RWPE2 (cell line): ENCODE results near the gene NPY2R.

Experiments
- ATAC-seq: fragments of 200-7000 bp; cut with Tn5 transposase; 3 replicates; pipeline ENCODE4 v1.9.1; 2021; ENCODE audit warnings: low read depth
- DNase-seq: peaks from one replicate; pipeline ENCODE4 v3.0.0-alpha.2; 2020; ENCODE audit warnings: low spot score
- H3K27ac ChIP-seq: fragments of 450-650 bp; 2 replicates; pipeline ENCODE4 v1.5.1; 2017; ENCODE audit warnings: mild to moderate bottlenecking; ENCODE audit not compliant: poor library complexity, severe bottlenecking
- H3K27me3 ChIP-seq: fragments of 250-450 bp; sonication (Bioruptor Pico); 2 replicates; pipeline ENCODE4 v1.5.1; 2021; ENCODE audit warnings: mild to moderate bottlenecking, moderate library complexity; ENCODE audit not compliant: insufficient read depth, poor library complexity, severe bottlenecking
- H3K36me3 ChIP-seq: fragments of 250-450 bp; sonication (Bioruptor Pico); 2 replicates; pipeline ENCODE4 v1.5.1; 2020; ENCODE audit warnings: low read depth, mild to moderate bottlenecking, moderate library complexity
- H3K4me1 ChIP-seq: fragments of 250-450 bp; sonication (Bioruptor Pico); 2 replicates; pipeline ENCODE4 v1.5.1; 2021; ENCODE audit warnings: mild to moderate bottlenecking, moderate library complexity; ENCODE audit not compliant: insufficient read depth, poor library complexity, severe bottlenecking
- H3K4me3 ChIP-seq: fragments of 250-450 bp; sonication (Bioruptor Pico); 2 replicates; pipeline ENCODE4 v1.5.1; 2021; ENCODE audit warnings: mild to moderate bottlenecking, moderate library complexity; ENCODE audit not compliant: severe bottlenecking
- H3K9me3 ChIP-seq: fragments of 250-450 bp; sonication (Bioruptor Pico); 2 replicates; pipeline ENCODE4 v1.5.1; 2021; ENCODE audit warnings: mild to moderate bottlenecking, moderate library complexity; ENCODE audit not compliant: severe bottlenecking
- CTCF ChIP-seq: fragments of 450-650 bp; IDR thresholded peaks from one replicate; pipeline ENCODE4 v1.5.1; 2017; ENCODE audit warnings: mild to moderate bottlenecking, moderate library complexity; ENCODE audit not compliant: poor library complexity, severe bottlenecking

Gene NPY2R

DNA sequence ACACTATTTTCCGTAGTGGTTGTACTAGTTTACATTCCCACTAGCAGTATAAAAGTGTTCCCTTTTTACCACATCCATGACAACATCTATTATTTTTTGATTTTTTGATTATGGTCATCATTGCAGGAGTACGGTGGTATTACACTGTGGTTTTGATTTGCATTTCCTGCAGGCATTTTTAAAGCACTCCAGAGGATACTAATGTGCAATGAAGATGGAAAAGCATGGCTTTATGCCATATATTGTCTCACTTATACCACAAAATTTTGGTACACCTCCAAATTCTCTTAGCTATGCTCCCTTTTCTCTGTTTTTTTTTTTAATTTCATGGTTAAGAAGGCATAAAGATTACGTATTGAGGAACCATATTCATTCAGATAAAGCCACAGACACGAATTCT, 35.1 kb upstream of the NPY2R start:
- Histone ChIP-seq H3K27me3 (no peaks in the 10 kb centered on the region), H3K9me3 (no peaks in the 10 kb centered on the region), H3K36me3 (no peaks in the 10 kb centered on the region), H3K27ac (no peak overlapping the region), H3K4me3 (no peak overlapping the region), H3K4me1 (no peaks in the 10 kb centered on the region)
- TF ChIP-seq CTCF = no peak
- no peak for DNase-seq
- no peak for ATAC-seq

DNA sequence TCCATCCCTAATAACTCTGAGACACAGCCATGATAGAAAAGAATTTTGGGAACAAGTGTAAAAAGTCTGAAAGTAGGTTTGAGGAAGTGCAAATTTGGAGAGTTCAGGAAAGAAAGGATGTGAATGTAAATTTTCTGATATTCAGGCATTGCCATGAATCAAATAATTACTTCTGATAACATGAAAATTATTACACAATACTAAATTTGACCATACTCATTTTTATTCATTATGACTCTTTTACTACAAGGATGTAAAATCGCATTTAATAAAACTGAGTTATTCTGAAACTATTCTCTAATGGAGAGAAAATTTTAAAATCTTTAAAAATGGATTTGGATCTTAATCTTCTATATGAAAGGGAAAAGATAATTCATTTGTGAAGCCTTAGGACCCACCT, 33.8 kb upstream of the NPY2R start:
- no peaks in the 10 kb centered on the region for H3K9me3 ChIP-seq
- H3K4me1 ChIP-seq = no peaks in the 10 kb centered on the region
- no peak overlapping the region for H3K27ac ChIP-seq
- DNase-seq (no peak), ATAC-seq (no peak)
- no peak overlapping the region for H3K4me3 ChIP-seq
- no peak for TF ChIP-seq CTCF
- no peaks in the 10 kb centered on the region for H3K27me3 ChIP-seq
- H3K36me3 ChIP-seq = no peaks in the 10 kb centered on the region

DNA sequence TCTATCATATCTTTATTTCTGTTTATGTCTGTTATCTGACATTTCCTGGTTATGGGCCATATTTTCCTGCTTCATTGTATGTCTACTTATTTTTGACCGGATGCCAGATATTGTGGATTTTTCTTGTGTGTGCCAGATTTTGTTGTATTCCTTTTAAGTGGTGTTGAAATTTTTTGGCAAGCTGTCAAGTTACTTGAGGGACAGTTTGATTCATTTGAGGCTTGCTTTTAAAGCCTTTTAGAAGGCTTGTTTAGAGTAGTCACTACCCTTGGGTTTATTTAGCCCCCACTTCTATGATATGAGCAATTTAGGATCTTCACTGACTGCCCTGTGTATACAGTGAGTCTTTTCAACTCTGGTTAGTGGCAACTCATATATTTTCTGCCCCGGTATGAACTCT, 29.2 kb upstream of the NPY2R start:
- DNase-seq = no peak
- Histone ChIP-seq H3K9me3 (no peaks in the 10 kb centered on the region), H3K4me3 (no peak overlapping the region), H3K27ac (no peak overlapping the region), H3K4me1 (no peaks in the 10 kb centered on the region), H3K36me3 (no peaks in the 10 kb centered on the region), H3K27me3 (no peaks in the 10 kb centered on the region)
- no peak for TF ChIP-seq CTCF
- peak; percentile 56; the same call in 1 of the 3 replicates for ATAC-seq

GRCh38 chr4:155186972-155187371, 21.5 kb upstream of the NPY2R start:
- Histone ChIP-seq H3K4me3 (no peak overlapping the region), H3K9me3 (no peaks in the 10 kb centered on the region), H3K4me1 (no peaks in the 10 kb centered on the region), H3K27ac (no peak overlapping the region), H3K36me3 (no peaks in the 10 kb centered on the region), H3K27me3 (no peaks in the 10 kb centered on the region)
- ATAC-seq = no peak
- no peak for TF ChIP-seq CTCF
- no peak for DNase-seq

DNA sequence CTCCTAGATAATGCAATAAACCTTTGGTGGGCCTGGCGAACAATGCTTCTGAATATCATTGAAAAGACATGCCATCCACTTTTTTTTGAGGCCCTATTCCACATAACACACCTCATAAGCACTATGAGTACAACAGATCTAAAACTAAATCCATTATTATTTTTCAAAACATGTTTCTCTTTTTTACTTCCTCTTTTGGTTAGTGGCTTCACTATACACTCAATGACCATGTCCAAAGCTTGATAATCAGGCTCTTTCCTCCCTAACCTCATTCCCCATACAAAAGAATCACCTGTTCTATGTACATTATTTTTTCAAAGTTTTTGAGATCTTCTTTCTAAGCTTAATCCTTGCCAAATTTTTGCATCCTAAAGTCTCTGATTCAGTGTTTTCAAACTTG, 20.4 kb upstream of the NPY2R start:
- H3K27ac ChIP-seq = no peak overlapping the region
- no peaks in the 10 kb centered on the region for H3K9me3 ChIP-seq
- DNase-seq (no peak), ATAC-seq (no peak)
- H3K4me3 ChIP-seq = no peak overlapping the region
- H3K27me3 ChIP-seq = no peaks in the 10 kb centered on the region
- H3K4me1 ChIP-seq = no peaks in the 10 kb centered on the region
- TF ChIP-seq CTCF = no peak
- no peaks in the 10 kb centered on the region for H3K36me3 ChIP-seq
